Stimulated activated memory B cell treated with anti-CD40 and anti-IgM and Interleukin-4, amounts not matched to agents 10 μg/mL and 1 μg/mL and 100 μg/mL, for 72 hours (primary cell): ENCODE results near the gene OCA2.
A peak's percentile ranks its signal among the peaks of the same experiment; 100 is the strongest.

Source experiments
- ATAC-seq: fragments of 150-1000 bp; cut with Tn5 transposase; 2 replicates; pipeline ENCODE4 v1.10.0; 2021
- H3K27ac Mint-ChIP-seq: one replicate; pipeline ENCODE4 v1.8.0; 2022; ENCODE audit warnings: mild to moderate bottlenecking, mixed read lengths
- H3K27me3 Mint-ChIP-seq: one replicate; pipeline ENCODE4 v1.8.0; 2022; ENCODE audit warnings: mixed read lengths
- H3K36me3 Mint-ChIP-seq: one replicate; pipeline ENCODE4 v1.8.0; 2022; ENCODE audit warnings: mixed read lengths
- H3K4me1 Mint-ChIP-seq: one replicate; pipeline ENCODE4 v1.8.0; 2022; ENCODE audit warnings: mixed read lengths
- H3K4me3 Mint-ChIP-seq: one replicate; pipeline ENCODE4 v1.8.0; 2022; ENCODE audit warnings: mild to moderate bottlenecking, moderate library complexity, mixed read lengths
- H3K9me3 Mint-ChIP-seq: one replicate; pipeline ENCODE4 v1.8.0; 2022; ENCODE audit warnings: mixed read lengths

The OCA2 gene

GRCh38 chr15:27806396-27806795, 292.7 kb downstream of the OCA2 start:
- no peak for ATAC-seq
- no peaks in the 10 kb centered on the region for H3K36me3 Mint-ChIP-seq

GRCh38 chr15:27805261-27806220, 293.6 kb downstream of the OCA2 start:
- ATAC-seq: peak; percentile 53
- Mint-ChIP-seq H3K9me3 (no peaks in the 10 kb centered on the region), H3K4me1 (no peaks in the 10 kb centered on the region), H3K27me3 (no peaks in the 10 kb centered on the region), H3K27ac (no peak overlapping the region), H3K36me3 (no peaks in the 10 kb centered on the region), H3K4me3 (no peak overlapping the region)

More at GRCh38 chr15:27806396-27806795, 292.7 kb downstream of the OCA2 start:
- H3K27me3 Mint-ChIP-seq: no peaks in the 10 kb centered on the region
- no peak overlapping the region for H3K27ac Mint-ChIP-seq
- no peak overlapping the region for H3K4me3 Mint-ChIP-seq
- H3K4me1 Mint-ChIP-seq: no peaks in the 10 kb centered on the region
- no peaks in the 10 kb centered on the region for H3K9me3 Mint-ChIP-seq

GRCh38 chr15:27804569-27805260, 294.4 kb downstream of the OCA2 start:
- H3K4me3 Mint-ChIP-seq: no peak overlapping the region
- no peaks in the 10 kb centered on the region for H3K4me1 Mint-ChIP-seq
- H3K36me3 Mint-ChIP-seq: no peaks in the 10 kb centered on the region
- H3K27me3 Mint-ChIP-seq: no peaks in the 10 kb centered on the region
- no peak overlapping the region for H3K27ac Mint-ChIP-seq
- ATAC-seq: no peak
- peaks cover 4% of the 10 kb centered on the region for H3K9me3 Mint-ChIP-seq

GRCh38 chr15:27798807-27799206, 300.3 kb downstream of the OCA2 start:
- Mint-ChIP-seq H3K27me3 (peaks cover 15% of the 10 kb centered on the region), H3K36me3 (no peaks in the 10 kb centered on the region), H3K27ac (no peak overlapping the region), H3K4me1 (no peaks in the 10 kb centered on the region), H3K4me3 (no peak overlapping the region), H3K9me3 (peaks cover 4% of the 10 kb centered on the region)
- no peak for ATAC-seq

- H3K9me3 Mint-ChIP-seq: peaks cover 4% of the 10 kb centered on the region
- ATAC-seq: no peak
- H3K36me3 Mint-ChIP-seq: no peaks in the 10 kb centered on the region
- no peaks in the 10 kb centered on the region for H3K4me1 Mint-ChIP-seq
- peaks cover 15% of the 10 kb centered on the region for H3K27me3 Mint-ChIP-seq
- H3K4me3 Mint-ChIP-seq: no peak overlapping the region
- H3K27ac Mint-ChIP-seq: no peak overlapping the region
Observed at GRCh38 chr15:27797765-27798164, 301.4 kb downstream of the OCA2 start.

- no peak for ATAC-seq
- no peak overlapping the region for H3K4me3 Mint-ChIP-seq
- H3K9me3 Mint-ChIP-seq: peaks cover 4% of the 10 kb centered on the region
- H3K27ac Mint-ChIP-seq: no peak overlapping the region
- H3K36me3 Mint-ChIP-seq: no peaks in the 10 kb centered on the region
- no peaks in the 10 kb centered on the region for H3K4me1 Mint-ChIP-seq
- peaks cover 15% of the 10 kb centered on the region for H3K27me3 Mint-ChIP-seq
Observed at GRCh38 chr15:27796405-27797320, 302.5 kb downstream of the OCA2 start.

GRCh38 chr15:27792756-27793264, 306.3 kb downstream of the OCA2 start:
- ATAC-seq: no peak
- H3K27me3 Mint-ChIP-seq: peaks cover 9% of the 10 kb centered on the region
- no peak overlapping the region for H3K27ac Mint-ChIP-seq
- no peaks in the 10 kb centered on the region for H3K36me3 Mint-ChIP-seq
- H3K4me1 Mint-ChIP-seq: no peaks in the 10 kb centered on the region
- no peak overlapping the region for H3K4me3 Mint-ChIP-seq
- no peaks in the 10 kb centered on the region for H3K9me3 Mint-ChIP-seq

- H3K27ac Mint-ChIP-seq: no peak overlapping the region
- H3K27me3 Mint-ChIP-seq: no peaks in the 10 kb centered on the region
- no peaks in the 10 kb centered on the region for H3K9me3 Mint-ChIP-seq
- ATAC-seq: no peak
- no peaks in the 10 kb centered on the region for H3K4me1 Mint-ChIP-seq
- no peaks in the 10 kb centered on the region for H3K36me3 Mint-ChIP-seq
- no peak overlapping the region for H3K4me3 Mint-ChIP-seq
Observed at GRCh38 chr15:27790270-27790669, 308.8 kb downstream of the OCA2 start.

- H3K36me3 Mint-ChIP-seq: no peaks in the 10 kb centered on the region
- H3K9me3 Mint-ChIP-seq: no peaks in the 10 kb centered on the region
- ATAC-seq: no peak
- H3K27ac Mint-ChIP-seq: no peak overlapping the region
- no peaks in the 10 kb centered on the region for H3K27me3 Mint-ChIP-seq
- no peaks in the 10 kb centered on the region for H3K4me1 Mint-ChIP-seq
- no peak overlapping the region for H3K4me3 Mint-ChIP-seq
Observed at GRCh38 chr15:27787931-27788330, 311.2 kb downstream of the OCA2 start.

- no peak overlapping the region for H3K27ac Mint-ChIP-seq
- ATAC-seq: no peak
- H3K4me3 Mint-ChIP-seq: no peak overlapping the region
- no peaks in the 10 kb centered on the region for H3K27me3 Mint-ChIP-seq
- H3K36me3 Mint-ChIP-seq: no peaks in the 10 kb centered on the region
- H3K4me1 Mint-ChIP-seq: no peaks in the 10 kb centered on the region
- peaks cover 5% of the 10 kb centered on the region for H3K9me3 Mint-ChIP-seq
Observed at GRCh38 chr15:27784107-27784506, 315.0 kb downstream of the OCA2 start.

- Mint-ChIP-seq H3K9me3 (peaks cover 5% of the 10 kb centered on the region), H3K4me1 (no peaks in the 10 kb centered on the region), H3K27me3 (no peaks in the 10 kb centered on the region), H3K36me3 (no peaks in the 10 kb centered on the region), H3K27ac (no peak overlapping the region), H3K4me3 (no peak overlapping the region)
- ATAC-seq: no peak
Observed at GRCh38 chr15:27783678-27784077, 315.4 kb downstream of the OCA2 start.

- Mint-ChIP-seq H3K36me3 (no peaks in the 10 kb centered on the region), H3K27me3 (no peaks in the 10 kb centered on the region), H3K4me1 (no peaks in the 10 kb centered on the region), H3K9me3 (peaks cover 5% of the 10 kb centered on the region), H3K27ac (no peak overlapping the region), H3K4me3 (no peak overlapping the region)
- no peak for ATAC-seq
Observed at GRCh38 chr15:27782125-27782524, 317.0 kb downstream of the OCA2 start.

- Mint-ChIP-seq H3K36me3 (no peaks in the 10 kb centered on the region), H3K4me3 (no peak overlapping the region), H3K27me3 (no peaks in the 10 kb centered on the region), H3K4me1 (no peaks in the 10 kb centered on the region), H3K27ac (no peak overlapping the region), H3K9me3 (peaks cover 14% of the 10 kb centered on the region)
- no peak for ATAC-seq
Observed at GRCh38 chr15:27776501-27776900, 322.6 kb downstream of the OCA2 start.

- Mint-ChIP-seq H3K9me3 (peaks cover 20% of the 10 kb centered on the region), H3K4me1 (no peaks in the 10 kb centered on the region)
Observed at GRCh38 chr15:27774638-27775037, 324.5 kb downstream of the OCA2 start.

GRCh38 chr15:27774191-27774590, 324.9 kb downstream of the OCA2 start:
- no peaks in the 10 kb centered on the region for H3K36me3 Mint-ChIP-seq
- H3K27me3 Mint-ChIP-seq: no peaks in the 10 kb centered on the region
- H3K4me3 Mint-ChIP-seq: no peak overlapping the region
- no peaks in the 10 kb centered on the region for H3K4me1 Mint-ChIP-seq
- H3K9me3 Mint-ChIP-seq: peaks cover 17% of the 10 kb centered on the region
- no peak overlapping the region for H3K27ac Mint-ChIP-seq
- ATAC-seq: no peak

More at GRCh38 chr15:27774638-27775037, 324.5 kb downstream of the OCA2 start:
- ATAC-seq: no peak
- H3K4me3 Mint-ChIP-seq: no peak overlapping the region
- no peaks in the 10 kb centered on the region for H3K27me3 Mint-ChIP-seq
- no peak overlapping the region for H3K27ac Mint-ChIP-seq
- H3K36me3 Mint-ChIP-seq: no peaks in the 10 kb centered on the region
